ENCODE measurements around the gene ZNRF4.

GRCh38 chr19:5445071-5445470, 10.1 kb upstream of the ZNRF4 start:
- TF ChIP-seq CTCF (IDR thresholded peaks at IDR 0.05) = no peak
- TF ChIP-seq POLR2A (IDR thresholded peaks at IDR 0.05) = no peak

All from lower leg skin (tissue), 3 donors.